H9 (cell line): ENCODE results near the gene ST6GALNAC3. TPM values are rescaled to one million over a fixed set of nuclear protein-coding genes. Genes with fewer than 3 reads are reported as not detected.

Experiments used
- DNase-seq: peaks from one replicate; pipeline ENCODE4 v3.0.0-alpha.2; 2017
- H2AFZ ChIP-seq: one replicate; pipeline ENCODE4 v1.6.1; 2013; ENCODE audit warnings: mild to moderate bottlenecking, low read length, control low read depth, moderate library complexity
- H2AK5ac ChIP-seq: 2 replicates; pipeline ENCODE4 v1.6.1; 2013; ENCODE audit warnings: low read length, control low read depth, mixed read lengths; ENCODE audit not compliant: insufficient read length
- H2BK120ac ChIP-seq: one replicate; pipeline ENCODE4 v1.6.1; 2013; ENCODE audit warnings: low read depth, mild to moderate bottlenecking, low read length, control low read depth, inconsistent platforms; ENCODE audit not compliant: poor library complexity, severe bottlenecking
- H2BK12ac ChIP-seq: 2 replicates; pipeline ENCODE4 v1.6.1; 2013; ENCODE audit warnings: low read length, control low read depth, mixed read lengths, low read depth; ENCODE audit not compliant: insufficient read length
- H2BK15ac ChIP-seq: 2 replicates; pipeline ENCODE4 v1.6.1; 2013; ENCODE audit warnings: low read depth, low read length, control low read depth
- H2BK20ac ChIP-seq: one replicate; pipeline ENCODE4 v1.6.1; 2013; ENCODE audit warnings: low read depth, mild to moderate bottlenecking, low read length, control low read depth, inconsistent platforms; ENCODE audit not compliant: poor library complexity, severe bottlenecking
- H2BK5ac ChIP-seq: 2 replicates; pipeline ENCODE4 v1.6.1; 2013; ENCODE audit warnings: low read length, control low read depth, mixed read lengths; ENCODE audit not compliant: insufficient read length
- H3K14ac ChIP-seq: 2 replicates; pipeline ENCODE4 v1.6.1; 2013; ENCODE audit warnings: low read length, control low read depth; ENCODE audit not compliant: insufficient read depth
- H3K18ac ChIP-seq: 2 replicates; pipeline ENCODE4 v1.6.1; 2013; ENCODE audit warnings: low read depth, mild to moderate bottlenecking, mixed read lengths, low read length, control low read depth; ENCODE audit not compliant: insufficient read length
- H3K23ac ChIP-seq: 2 replicates; pipeline ENCODE4 v1.6.1; 2013; ENCODE audit warnings: low read length, control low read depth, mixed read lengths, low read depth; ENCODE audit not compliant: insufficient read length
- H3K23me2 ChIP-seq: 2 replicates; pipeline ENCODE4 v1.6.1; 2013; ENCODE audit warnings: low read depth, mild to moderate bottlenecking, mixed read lengths, low read length, control low read depth; ENCODE audit not compliant: insufficient read length, poor library complexity, severe bottlenecking
- H3K27ac ChIP-seq: 2 replicates; pipeline ENCODE4 v1.5.1; 2013; ENCODE audit warnings: low read length, control low read depth, mixed read lengths, low read depth; ENCODE audit not compliant: insufficient read length
- H3K27me3 ChIP-seq: 2 replicates; pipeline ENCODE4 v1.6.1; 2013; ENCODE audit warnings: low read length, control low read depth, inconsistent platforms; ENCODE audit not compliant: insufficient read depth
- H3K4ac ChIP-seq: 2 replicates; pipeline ENCODE4 v1.6.1; 2013; ENCODE audit warnings: low read depth, mild to moderate bottlenecking, control low read depth, inconsistent platforms, low read length, moderate library complexity
- H3K4me1 ChIP-seq: 2 replicates; pipeline ENCODE4 v1.6.1; 2013; ENCODE audit warnings: low read length, control low read depth, inconsistent platforms; ENCODE audit not compliant: insufficient read depth
- H3K4me2 ChIP-seq: 2 replicates; pipeline ENCODE4 v1.6.1; 2013; ENCODE audit warnings: low read length, control low read depth, mixed read lengths; ENCODE audit not compliant: insufficient read length, insufficient read depth
- H3K56ac ChIP-seq: 2 replicates; pipeline ENCODE4 v1.6.1; 2013; ENCODE audit warnings: low read depth, mild to moderate bottlenecking, mixed read lengths, low read length, control low read depth; ENCODE audit not compliant: insufficient read length
- H3K79me1 ChIP-seq: 2 replicates; pipeline ENCODE4 v1.6.1; 2013; ENCODE audit warnings: low read depth, mild to moderate bottlenecking, moderate library complexity, low read length, control low read depth, inconsistent platforms; ENCODE audit not compliant: insufficient read depth, poor library complexity, severe bottlenecking
- H3K79me2 ChIP-seq: 2 replicates; pipeline ENCODE4 v1.6.1; 2013; ENCODE audit warnings: low read length, control low read depth, inconsistent platforms; ENCODE audit not compliant: insufficient read depth
- H3K9ac ChIP-seq: 2 replicates; pipeline ENCODE4 v1.6.1; 2013; ENCODE audit warnings: low read length, control low read depth, mixed read lengths; ENCODE audit not compliant: insufficient read length; ENCODE audit errors: extremely low read depth
- H3K9me3 ChIP-seq: one replicate; pipeline ENCODE4 v1.6.1; 2013; ENCODE audit warnings: low read depth, low read length, inconsistent platforms; ENCODE audit not compliant: control insufficient read depth
- H3T11ph ChIP-seq: one replicate; pipeline ENCODE4 v1.6.1; 2013; ENCODE audit warnings: mild to moderate bottlenecking, low read length, control low read depth, inconsistent platforms
- H4K20me1 ChIP-seq: one replicate; pipeline ENCODE4 v1.6.1; 2013; ENCODE audit not compliant: control insufficient read depth, insufficient read length, insufficient read depth
- H4K5ac ChIP-seq: 2 replicates; pipeline ENCODE4 v1.6.1; 2013; ENCODE audit warnings: low read depth, mild to moderate bottlenecking, mixed read lengths, low read length, control low read depth; ENCODE audit not compliant: insufficient read length
- H4K8ac ChIP-seq: replicated peaks from 2 replicates; pipeline ENCODE4 v1.6.1; 2013; ENCODE audit warnings: low read length, control low read depth, mixed read lengths, low read depth; ENCODE audit not compliant: insufficient read length
- H4K91ac ChIP-seq: 2 replicates; pipeline ENCODE4 v1.6.1; 2013; ENCODE audit warnings: low read depth, mild to moderate bottlenecking, moderate library complexity, mixed read lengths, low read length, control low read depth; ENCODE audit not compliant: insufficient read length
- H3K27ac Mint-ChIP-seq, 3 experiments: 2 replicates in 2 of 3; 3 replicates in 1 of 3; pipeline ENCODE4 v1.8.0; 2020 to 2021; ENCODE audit warnings: mixed read lengths in 3 of 3, mild to moderate bottlenecking in 1 of 3, moderate library complexity in 1 of 3
- H3K27me3 Mint-ChIP-seq: 2 replicates; pipeline ENCODE4 v1.8.0; 2021; ENCODE audit warnings: low read depth, mild to moderate bottlenecking, moderate library complexity, mixed read lengths
- H3K36me3 Mint-ChIP-seq, 3 experiments: 2 replicates in 2 of 3; 3 replicates in 1 of 3; pipeline ENCODE4 v1.8.0; 2020 to 2021; ENCODE audit warnings: low read depth in 3 of 3, mixed read lengths in 3 of 3; ENCODE audit not compliant: insufficient read depth in 1 of 3
- H3K4me1 Mint-ChIP-seq, 2 experiments: 2 replicates each; pipeline ENCODE4 v1.8.0; 2020; ENCODE audit warnings: mixed read lengths in 2 of 2
- H3K4me3 Mint-ChIP-seq, 2 experiments: 2 replicates in 1 of 2; 3 replicates in 1 of 2; pipeline ENCODE4 v1.8.0; 2020 to 2021; ENCODE audit warnings: mild to moderate bottlenecking in 2 of 2, mixed read lengths in 2 of 2, moderate library complexity in 1 of 2
- H3K9me3 Mint-ChIP-seq, 2 experiments: 2 replicates in 1 of 2; 3 replicates in 1 of 2; pipeline ENCODE4 v1.8.0; 2020; ENCODE audit warnings: mild to moderate bottlenecking in 2 of 2, mixed read lengths in 2 of 2, moderate library complexity in 1 of 2
- CTCF ChIP-seq: fragments of 200-600 bp; sonication (generic); conservative IDR thresholded peaks from 3 replicates; pipeline ENCODE4 v1.8.0; 2021; ENCODE audit warnings: antibody characterized with exemption, mild to moderate bottlenecking
- WGBS: extraction: QIAGEN DNeasy Blood & Tissue Kit; methylation state at CpG from one replicate; pipeline ENCODE4 v1.1.7; 2013; ENCODE audit warnings: missing lambda C conversion rate, low lambda C conversion rate, mixed read lengths; ENCODE audit not compliant: insufficient read length; ENCODE audit errors: extremely low coverage; 5-methylcytosine and 5-hydroxymethylcytosine counted together
- total RNA-seq: library from RNA; stranded (reverse); gene quantifications from 2 replicates; pipeline ENCODE4 v1.2.1, GENCODE V29; 2021

Gene ST6GALNAC3
- total RNA-seq, 1 experiment from 2014 or later, result 11.2 TPM

DNA sequence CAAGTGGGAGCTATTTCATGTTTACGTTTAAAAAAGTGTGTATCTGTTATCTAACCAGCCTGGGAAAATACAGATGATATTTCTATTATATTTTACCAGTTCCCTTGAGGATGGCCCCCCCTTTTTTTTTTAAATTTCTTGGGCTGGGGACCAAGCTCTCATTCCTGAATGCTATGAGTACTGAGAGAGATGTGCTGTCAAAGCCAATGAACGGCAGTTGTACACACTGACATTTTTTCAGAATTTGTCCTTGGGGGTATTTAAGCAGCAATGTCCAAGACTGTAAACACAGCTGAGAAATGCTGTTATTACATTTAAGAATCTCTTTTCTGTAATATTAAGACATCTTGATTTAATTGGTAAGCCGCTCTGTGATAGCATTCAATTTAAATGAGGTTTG, 177.9 kb downstream of the ST6GALNAC3 start:
- no peak overlapping the region for H3K23ac ChIP-seq
- H3K9me3 Mint-ChIP-seq, result no peaks in the 10 kb centered on the region
- peaks cover 51 to 52% of the 10 kb centered on the region in 2 experiments for H3K4me1 Mint-ChIP-seq
- no peak overlapping the region for H2BK20ac ChIP-seq
- no peaks in the 10 kb centered on the region for H3K79me2 ChIP-seq
- no peak overlapping the region for H2BK15ac ChIP-seq
- no peaks in the 10 kb centered on the region for H3K27me3 ChIP-seq
- no peaks in the 10 kb centered on the region for H3K27me3 Mint-ChIP-seq
- H3T11ph ChIP-seq, result no peak overlapping the region
- H3K9me3 ChIP-seq, result no peaks in the 10 kb centered on the region
- no peak overlapping the region for H4K91ac ChIP-seq
- no peak overlapping the region for H3K4ac ChIP-seq
- H2BK12ac ChIP-seq, result no peak overlapping the region
- no peak overlapping the region for H3K56ac ChIP-seq
- no peak overlapping the region for H3K9ac ChIP-seq
- no peak overlapping the region for H3K14ac ChIP-seq
- no peaks in the 10 kb centered on the region for H3K36me3 Mint-ChIP-seq
- TF ChIP-seq CTCF, result no peak
- no peaks in the 10 kb centered on the region for H4K20me1 ChIP-seq
- H3K27ac Mint-ChIP-seq, result no peak overlapping the region
- H4K5ac ChIP-seq, result no peak overlapping the region
- no peak for DNase-seq
- no CpG with 5 or more reads among the region's 3 CpGs for WGBS
- no peak overlapping the region for H2BK5ac ChIP-seq
- no peak overlapping the region for H3K4me3 Mint-ChIP-seq
- H2AK5ac ChIP-seq, result no peak overlapping the region
- H3K79me1 ChIP-seq, result no peaks in the 10 kb centered on the region
- H3K18ac ChIP-seq, result no peak overlapping the region
- H4K8ac ChIP-seq, result no peak overlapping the region
- H3K27ac ChIP-seq, result no peak overlapping the region
- no peak overlapping the region for H3K4me2 ChIP-seq
- peaks cover 8% of the 10 kb centered on the region; the same call in 1 of the 2 replicates for H3K4me1 ChIP-seq
- H2AFZ ChIP-seq, result no peak overlapping the region
- no peaks in the 10 kb centered on the region for H3K23me2 ChIP-seq
- H2BK120ac ChIP-seq, result no peak overlapping the region
